Measurements from ENCODE around the gene KCNT2.

Gene KCNT2

DNA sequence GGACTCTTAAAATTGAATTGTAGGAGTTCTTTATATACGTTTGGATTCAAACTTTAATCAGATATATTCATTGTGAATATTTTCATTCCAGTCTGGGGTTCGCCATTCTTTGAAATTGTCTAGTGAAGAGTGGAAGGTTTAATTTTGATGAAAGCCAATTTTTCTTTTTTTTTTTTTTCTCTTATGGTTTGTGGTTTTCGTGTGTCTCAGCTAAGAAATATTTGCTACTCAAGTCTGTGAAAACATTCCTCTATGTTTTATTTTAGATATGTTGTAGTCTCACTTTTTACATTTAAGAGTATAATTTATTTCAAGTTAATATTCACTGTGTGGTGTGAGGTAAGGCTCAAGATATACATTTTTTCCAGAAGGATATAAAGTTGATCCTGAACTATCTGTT is 220.5 kb downstream of the KCNT2 start:
- no peak for DNase-seq

DNA sequence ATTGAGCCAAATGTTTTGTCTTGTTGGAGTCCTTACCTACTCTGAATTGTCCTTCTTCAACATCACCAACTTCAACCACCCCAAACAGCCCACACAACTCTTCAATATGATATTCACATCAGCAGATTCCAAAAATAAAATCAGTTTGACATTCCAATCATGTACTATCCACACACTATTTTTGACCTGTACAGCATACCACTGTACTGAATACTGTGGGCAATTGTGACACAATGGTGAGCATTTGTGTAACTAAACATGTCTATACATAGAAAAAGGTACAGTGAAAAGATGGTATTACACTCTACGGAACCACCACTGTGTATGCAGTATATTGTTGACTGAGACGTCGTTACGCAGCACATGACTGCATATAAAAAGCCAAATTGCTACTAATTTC is 223.1 kb downstream of the KCNT2 start:
- no peak for DNase-seq

DNA sequence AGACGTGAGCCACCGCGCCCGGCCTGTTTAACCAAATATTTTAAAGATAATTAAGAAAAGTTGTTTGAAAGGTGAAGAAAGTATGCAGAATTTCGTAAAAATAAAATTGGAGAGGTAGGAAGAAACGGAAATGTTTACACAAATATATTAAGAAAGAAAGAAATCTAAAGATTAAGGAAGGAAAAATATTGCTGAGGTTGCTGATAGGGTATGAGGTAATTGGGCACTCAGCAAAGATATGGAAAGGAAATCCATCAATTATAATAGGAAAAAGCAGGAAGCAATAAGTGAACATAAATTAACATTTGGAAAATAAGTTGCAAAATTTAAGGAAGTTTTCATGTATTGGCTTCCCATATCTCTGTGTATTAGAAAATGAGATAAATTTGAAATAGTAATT is 225.9 kb downstream of the KCNT2 start:
- DNase-seq = no peak

DNA sequence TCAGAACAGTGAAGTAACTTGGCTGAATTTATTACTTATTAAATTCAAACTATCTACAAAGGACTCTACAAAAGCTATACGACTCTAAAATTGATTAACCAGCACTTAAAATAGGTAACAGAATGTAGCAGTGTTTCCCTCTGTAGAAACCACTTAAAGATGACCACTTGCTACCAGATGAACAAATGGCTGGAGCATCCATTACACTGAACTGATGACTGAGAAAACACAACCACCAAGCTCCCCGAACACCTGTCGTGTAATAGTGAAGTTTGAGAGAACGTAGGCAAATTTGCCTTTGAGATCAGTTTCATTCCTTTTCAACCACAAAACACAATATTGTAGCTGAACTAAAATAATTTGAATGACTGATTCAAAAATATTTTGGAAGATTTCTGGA is 226.7 kb downstream of the KCNT2 start:
- DNase-seq = no peak

DNA sequence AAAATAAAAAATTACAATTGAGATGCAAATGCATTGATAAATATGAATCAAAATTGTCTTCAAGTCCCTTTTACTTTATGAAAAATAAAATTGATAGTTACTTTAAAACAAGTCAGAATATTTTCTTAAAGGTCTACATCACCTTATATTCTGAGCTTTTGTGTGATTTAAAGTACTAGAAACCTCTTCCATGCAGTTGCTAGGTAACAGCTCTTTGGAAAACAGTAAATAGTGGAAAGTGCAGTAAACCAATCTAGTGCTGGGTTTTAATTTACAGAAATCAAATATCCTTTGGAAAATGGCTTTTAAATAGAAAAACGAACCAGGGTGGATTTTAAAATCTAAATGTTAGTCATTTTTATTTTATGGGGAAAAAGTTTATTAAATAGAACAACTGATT is 227.9 kb downstream of the KCNT2 start:
- peak; percentile 17 for DNase-seq

DNA sequence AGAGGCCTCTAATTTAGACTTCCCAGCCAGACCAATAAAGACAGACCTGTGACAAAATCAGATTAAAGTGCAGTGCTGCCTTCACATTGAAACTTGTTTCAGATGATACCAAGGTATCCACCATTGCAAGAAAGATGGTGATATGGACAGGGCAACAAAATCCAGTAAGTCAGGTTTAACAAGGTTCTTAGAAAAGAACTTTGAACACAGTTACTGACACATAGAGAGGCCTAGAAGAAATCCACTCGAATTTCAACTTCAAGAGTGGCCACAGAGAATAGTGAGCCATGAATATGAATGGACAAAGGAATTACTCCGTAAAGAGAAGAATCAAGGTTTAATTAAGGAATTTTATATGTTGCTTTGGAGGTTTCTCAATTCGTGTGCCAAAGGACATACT is 230.4 kb downstream of the KCNT2 start:
- no peak for DNase-seq

DNA sequence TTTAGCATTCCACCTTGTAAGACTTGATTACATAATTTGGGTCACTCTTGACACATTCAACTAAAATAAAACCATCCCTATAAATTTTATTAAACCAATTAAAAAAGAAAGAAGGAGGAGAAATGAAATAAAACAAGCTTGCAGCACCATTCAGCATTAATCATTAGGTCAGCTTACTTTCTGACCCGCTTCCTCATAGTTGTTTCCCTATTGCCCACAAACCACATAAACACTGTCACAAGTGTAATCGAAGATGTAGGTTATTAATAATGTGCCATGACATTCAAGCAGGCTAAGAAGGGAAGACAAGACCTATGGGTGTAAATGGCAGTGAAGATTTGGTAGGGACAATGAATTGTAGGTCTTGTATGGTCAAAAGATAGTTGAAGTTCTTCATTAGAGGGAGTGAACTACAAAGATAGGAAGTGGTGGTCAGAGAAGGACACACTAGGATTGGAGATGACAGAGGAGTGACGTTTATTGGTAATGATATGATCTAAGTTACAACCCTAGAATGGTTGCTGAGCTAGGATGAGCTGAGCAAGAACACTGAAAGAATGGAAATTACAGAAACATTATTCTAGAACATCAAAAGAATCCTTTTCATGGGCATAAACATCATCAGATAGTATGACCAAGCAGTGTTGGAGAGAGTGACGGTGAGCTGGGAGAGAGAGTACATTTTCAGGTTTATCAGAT is 231.5 kb downstream of the KCNT2 start:
- DNase-seq = no peak

DNA sequence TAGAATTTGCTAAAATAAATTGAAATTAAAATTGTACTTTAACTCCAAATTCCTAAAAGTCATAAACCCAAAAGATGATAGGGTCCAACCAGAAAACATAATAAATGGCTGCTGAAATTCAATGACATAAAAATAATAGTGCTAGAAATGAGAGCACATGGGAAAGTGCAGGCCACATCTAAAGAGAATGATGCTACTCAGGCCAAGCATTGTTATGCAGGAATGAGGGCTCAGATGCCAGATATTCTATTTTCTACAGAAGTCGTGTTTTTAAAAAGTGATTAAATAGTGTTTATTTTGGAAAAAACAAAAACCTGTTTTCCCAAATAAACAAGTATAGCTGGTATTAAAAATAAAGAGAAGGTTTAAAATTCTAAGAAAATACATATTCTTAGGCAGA is 234.4 kb downstream of the KCNT2 start:
- DNase-seq = no peak

DNA sequence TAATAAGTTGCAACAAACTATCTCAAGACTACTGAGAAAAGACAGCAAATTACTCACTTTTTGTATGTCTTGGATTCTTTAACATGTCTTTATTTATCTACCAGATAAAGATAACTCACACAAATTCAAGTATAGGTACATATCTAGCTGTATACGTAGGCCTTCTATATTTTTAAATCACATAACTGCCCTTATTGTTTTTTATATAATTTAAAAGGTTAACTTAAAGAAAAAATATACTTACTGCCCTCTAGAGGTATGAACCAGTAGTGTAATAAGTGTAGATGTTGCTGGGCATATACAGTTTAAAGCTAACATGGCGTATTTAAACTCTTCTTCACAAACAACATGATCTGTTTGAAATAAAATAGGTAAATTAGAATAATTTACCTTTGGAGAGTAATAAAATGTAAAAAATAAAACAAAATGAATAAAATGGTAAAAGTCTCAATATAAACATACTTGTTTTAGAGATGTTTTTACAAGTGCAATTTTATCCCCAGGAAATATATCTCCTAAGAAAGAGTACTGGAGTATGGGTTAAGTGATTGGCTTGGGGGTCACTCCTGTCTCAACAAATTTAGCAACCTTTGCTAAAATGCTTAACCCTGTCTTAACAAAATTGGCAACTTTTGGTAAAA is 235.2 kb downstream of the KCNT2 start:
- peak; percentile 52 for DNase-seq

DNA sequence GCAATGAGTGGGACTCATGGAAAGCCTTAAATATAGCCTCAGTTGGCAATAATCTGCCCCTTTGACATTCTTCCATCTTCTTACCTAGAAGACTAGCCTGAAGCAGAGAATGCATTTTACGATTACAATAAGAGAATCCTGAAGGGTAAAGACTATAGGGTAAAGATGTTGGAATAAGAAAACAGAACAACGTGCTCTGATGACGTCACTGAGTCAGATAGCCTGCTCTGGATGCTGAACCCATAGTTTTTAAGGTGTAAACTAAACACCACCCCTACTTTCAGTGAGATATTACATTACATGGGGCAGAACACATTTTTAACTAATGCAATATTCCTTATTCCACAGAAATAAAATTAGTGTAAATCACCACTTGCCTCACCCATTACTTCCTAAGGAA is 240.4 kb downstream of the KCNT2 start:
- no peak for DNase-seq

DNA sequence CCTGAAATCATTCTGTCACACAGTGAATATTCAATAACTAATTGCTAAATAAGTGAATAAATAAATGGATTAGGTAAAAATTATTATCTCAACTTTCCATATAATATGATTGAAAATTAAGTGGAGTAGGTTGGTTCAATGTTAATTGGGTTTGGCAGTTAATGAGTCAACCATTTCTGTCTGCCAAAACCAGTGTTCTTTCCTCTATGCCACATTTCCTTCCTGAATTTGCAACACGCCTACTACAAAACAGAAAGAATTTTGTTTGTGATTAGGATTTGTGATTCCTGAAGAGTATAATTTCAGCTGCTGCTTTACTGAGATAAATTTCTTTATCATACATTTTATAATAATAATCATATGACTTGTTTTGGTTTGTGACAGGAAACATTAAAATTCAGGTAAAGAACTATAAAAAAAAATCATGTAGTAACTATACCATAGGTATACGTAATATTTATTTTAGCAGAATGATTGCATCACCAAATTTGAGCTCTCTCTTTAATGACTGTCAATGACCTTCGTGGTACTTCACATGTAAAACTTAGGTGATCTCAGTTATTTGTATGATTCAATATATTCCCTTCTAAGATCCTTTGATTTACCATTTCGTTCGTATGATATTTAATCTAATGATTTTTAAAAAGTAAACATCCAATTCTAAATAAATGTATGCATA is 241.3 kb downstream of the KCNT2 start:
- DNase-seq = no peak

DNA sequence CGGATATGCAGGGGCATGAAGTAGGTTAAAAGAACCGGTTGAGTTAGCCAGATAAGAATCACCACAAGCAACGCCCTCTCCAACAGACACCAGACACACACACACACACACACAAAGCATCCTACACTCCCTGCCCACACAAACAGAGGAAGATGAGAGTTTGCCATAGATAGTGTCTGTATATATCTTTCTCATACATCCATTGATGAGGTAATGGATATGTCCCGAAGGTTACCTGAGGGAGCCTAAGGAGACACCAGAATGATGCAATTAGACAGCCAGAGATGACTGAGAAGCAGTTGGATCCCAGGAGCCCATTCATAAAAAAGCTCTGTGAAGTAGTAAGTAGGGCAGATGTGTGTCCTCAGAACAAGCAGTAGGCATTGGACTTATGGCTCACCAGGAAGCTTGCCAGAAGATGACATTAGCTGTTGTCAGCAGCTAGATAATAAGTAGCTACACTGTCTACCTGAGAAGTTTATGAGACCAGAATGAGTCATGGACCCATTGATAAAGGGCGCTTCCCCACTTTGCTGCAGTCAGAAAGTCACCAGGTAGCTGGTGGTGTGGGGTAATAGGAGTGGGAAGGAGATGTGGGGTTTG is 247.0 kb downstream of the KCNT2 start:
- DNase-seq = no peak

DNA sequence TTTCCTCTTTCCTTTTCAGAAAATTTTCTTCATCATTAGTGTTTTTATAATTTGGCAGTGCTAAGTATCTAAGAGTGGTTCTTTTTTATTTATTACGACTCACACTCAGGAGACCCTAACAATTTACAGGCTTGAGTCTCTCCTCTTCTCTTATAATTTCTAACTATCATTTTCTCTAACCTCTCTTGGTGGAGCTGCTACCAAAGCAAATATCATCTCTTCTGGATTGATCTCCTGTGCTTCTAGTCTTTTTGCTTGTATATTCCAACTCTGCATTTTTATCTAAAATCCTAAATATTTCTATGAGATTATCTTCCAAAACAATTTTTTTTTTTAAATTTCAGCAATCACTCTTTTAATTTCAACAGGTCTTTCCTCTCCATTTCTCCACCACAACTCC is 250.3 kb downstream of the KCNT2 start:
- DNase-seq = no peak

DNA sequence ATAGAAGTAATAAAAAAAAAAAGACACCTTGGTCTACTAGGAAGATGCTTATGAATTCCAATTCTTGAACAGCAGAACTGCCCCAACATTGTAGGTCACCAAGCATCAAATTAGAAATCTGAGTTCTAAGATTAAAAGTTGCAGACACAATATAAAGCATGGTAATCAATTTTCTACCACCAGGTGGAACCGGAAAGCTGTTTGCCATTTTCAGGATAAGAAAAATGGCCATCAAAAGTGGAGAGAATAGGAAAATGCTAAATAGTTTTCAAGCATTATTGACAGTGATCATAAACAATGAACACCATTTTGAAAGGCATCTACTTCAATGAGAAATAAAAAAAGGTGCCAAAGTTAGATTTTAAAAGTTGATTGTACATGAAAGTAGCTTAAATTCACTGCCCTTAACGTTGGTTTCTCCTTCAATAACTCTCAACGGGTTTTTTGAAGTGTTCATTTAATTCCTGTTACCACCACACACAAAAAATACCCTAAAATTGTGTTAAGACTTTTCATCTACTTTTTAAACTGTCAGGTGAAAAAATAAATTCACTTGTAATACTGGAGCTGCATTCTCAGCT is 252.9 kb downstream of the KCNT2 start:
- DNase-seq = peak; percentile 45

DNA sequence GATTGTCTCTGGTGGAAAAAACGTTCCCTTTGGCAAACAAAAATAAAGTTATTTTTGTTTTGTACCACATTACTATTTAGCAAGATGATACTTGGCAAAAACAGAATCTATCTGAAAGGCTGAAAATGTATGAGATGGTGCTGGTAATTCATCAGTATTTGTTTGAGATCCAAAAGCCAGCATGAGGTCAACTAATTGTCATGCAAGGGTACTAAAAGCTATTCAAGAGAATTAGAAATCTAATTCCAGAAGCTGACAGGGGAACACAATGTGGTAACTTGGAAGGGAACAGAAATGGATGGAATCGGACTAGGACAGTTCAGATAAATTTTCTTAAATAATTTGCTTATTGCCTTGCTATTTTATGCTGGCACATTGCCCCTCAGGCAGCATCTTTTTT is 263.8 kb downstream of the KCNT2 start:
- DNase-seq = no peak

DNA sequence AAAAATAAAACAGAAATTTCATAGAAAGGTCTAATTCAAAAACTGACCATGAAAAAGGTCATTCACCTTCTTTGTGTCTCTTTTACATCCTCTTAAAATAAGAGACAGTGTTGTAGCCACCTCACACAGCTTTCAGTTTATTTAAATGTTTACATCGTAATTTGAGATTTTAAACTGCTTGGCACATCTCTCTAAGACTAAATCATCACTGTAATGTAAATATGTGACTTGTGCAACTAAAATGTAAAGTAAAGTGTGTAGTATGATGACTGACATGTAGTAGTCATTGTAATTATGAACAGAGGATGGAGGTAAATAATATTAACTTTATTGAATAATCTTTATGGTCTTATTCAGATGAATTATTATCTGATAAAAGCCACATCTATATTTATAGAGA is 283.9 kb downstream of the KCNT2 start:
- DNase-seq = no peak

DNA sequence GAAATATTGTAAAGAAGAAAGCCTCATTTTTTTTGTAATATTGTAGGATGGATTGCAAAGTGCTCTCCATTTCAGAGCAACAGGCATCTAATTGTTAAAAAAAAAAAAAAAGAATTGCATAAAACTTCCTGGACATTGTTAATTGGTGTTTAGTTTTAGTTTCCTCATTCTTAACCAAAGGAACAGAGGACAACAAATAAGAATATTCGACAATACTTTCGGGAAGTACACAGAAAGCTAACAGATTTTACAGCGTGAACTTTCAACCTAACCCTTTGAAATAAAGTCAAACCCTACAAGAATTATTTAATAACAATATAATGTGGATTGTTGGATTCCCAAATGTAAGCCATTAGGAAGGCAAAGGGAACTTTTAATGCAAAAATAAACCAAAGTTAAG is 284.4 kb downstream of the KCNT2 start:
- no peak for DNase-seq

DNA sequence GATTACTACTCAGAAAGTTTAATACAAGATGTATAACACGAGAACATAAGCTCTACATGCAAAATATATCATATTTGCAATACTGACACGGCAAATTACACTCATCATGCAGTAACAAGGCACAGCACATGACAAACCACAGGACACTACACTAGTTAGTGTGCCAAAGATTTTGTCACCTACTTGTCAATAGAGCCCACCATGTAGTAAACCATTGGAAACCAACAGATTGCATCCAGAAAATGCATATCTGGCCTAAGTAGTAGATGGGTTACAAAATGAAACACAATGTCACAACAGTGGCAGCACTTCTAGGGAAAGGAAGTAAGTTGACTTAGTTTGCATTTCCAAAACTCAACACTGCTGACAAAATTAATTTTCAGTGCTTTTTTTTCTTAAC is 288.9 kb downstream of the KCNT2 start:
- DNase-seq = no peak

DNA sequence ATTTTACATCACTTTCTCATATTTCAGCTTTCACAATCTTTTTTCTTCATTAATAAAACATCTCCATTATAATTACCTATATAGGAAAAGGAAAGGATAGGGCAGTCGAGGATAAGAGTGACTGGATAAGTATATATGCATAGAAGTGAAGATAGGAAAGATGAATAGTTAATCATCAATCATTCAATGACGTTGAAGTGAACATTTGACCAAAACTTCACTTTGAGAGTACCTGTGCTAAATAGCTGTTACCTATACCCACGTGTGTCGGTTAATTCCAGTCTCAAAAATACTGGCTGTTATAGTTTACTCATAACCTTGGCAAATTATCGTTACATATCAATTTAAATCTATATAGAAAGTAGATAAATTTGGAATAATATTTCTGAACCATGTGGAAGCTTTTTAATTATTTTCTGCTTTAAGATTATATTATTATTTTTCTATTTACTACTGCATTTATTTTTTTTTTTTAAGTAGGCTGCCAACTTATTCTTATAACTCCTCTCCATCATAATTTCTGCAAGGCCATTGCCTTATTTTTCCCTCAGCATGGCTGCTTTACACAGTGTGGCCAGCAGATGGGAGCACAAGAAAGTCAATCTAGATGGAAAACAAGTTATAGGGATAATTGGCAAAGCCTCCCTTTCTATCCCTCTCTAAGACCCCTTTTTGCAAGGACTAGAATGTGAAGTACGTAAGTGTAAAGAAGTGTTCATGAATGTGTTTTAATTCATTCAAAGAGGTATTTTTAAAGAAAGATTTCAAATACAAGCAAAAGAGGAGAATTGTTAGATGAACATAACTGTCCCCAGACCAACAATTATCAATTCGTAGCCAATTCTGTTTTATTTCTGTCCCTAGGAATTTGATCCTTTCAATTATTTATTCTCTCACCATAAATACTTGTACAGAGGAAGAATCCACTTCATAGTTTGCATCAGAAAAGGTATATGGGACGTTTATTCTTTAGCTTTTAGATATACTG is 290.4 kb downstream of the KCNT2 start:
- peak; percentile 73 for DNase-seq

DNA sequence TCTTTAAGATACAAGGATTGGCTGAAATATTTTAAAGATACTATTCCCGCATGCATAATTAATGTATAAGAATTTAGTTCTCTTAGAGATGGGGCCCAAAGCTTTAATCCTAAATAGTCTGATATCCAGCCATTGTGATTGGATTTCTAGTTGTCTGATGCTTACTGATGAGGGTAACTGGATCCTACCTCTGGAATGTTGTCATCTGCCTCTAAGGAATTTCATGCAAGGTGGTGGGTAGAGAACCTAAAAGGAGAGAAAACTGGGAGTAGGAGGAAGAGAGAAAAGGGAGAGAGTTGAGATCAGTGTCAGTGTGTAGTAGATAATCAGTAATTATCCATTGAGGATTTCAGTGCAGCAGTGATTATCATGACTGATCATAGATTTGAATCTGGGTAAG is 295.5 kb downstream of the KCNT2 start:
- no peak for DNase-seq

DNA sequence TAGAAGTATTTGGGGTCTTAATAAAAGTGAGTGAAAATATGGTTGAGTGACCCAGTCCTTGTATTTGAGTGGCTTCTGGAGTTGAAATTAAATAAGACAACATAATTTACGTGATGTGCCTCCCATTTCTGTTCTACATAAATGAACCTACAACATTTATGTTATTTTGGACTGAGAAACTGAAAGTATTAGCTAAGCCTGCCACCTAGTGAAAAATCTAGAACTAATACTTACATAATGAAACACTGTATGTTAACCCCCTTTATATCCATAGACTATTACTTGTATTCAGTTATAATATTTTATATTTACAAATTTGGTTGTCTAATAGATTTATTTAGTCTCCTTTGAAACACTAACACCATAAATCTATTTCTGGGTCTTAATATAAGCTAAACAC is 298.9 kb downstream of the KCNT2 start:
- peak; percentile 34 for DNase-seq

DNA sequence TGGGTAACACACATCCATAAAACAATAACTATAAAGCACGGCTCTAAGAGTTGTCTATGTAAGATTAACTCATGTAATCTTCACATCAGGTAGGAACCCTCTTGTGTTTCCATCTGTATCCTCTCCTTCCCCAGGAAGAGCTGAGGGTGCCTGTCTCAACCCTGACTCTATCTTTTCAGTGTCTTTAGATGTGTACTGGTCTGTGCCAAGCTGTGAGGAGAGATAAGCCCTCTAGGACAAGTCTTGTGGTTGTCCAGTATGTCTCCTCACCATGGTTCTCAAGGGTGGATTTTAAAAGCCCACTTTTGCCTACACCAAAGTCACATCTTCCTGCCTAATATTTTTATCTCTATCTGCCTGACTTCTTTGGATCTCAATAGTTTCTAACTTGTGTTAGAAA is 300.1 kb downstream of the KCNT2 start:
- no peak for DNase-seq
